ENCODE data around the gene COPS3.

DNA sequence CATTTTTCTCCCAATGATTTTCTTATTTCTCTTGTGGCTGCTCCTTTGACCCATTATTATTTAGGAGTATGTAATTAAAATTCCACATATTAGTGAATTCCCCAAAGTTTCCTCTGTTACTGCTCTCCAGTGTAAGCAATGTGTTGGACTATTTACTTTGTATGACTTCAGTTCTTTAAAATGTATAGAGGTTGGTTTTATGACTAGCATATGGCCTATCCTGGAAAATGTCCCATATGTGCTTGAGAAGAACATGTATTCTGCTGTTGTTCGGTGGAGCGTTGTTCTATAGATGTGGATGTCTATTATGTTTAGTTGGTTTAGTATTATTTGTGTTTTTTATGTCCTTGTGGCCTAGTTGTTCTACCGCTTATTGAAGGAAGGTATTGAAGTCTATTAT, 16.2 kb upstream of the COPS3 start:
- TF ChIP-seq CTCF (conservative IDR thresholded peaks at IDR 0.05 in 1 of 2, IDR thresholded peaks at IDR 0.05 in 1 of 2; ENCODE audit: extremely low read depth in 1 of 2, insufficient read depth in 1 of 2, low read depth in 1 of 2, low read length in 2 of 2) (no peak), EZH2 (IDR thresholded peaks at IDR 0.05; ENCODE audit: borderline replicate concordance, low read length) (no peak)

All from mammary epithelial cell (primary cell).